Ammon's horn (tissue), 1 donor: ENCODE results near the gene SLC35G6.
"Not testable (repeated sequence)": the region's sequence is repeated elsewhere in the genome, so short reads cannot be mapped to it uniquely, and the experiment has no call there.

Experiments
- DNase-seq: peaks from one replicate; pipeline ENCODE4 v3.0.0-alpha.2; 2016; ENCODE audit warnings: low spot score

SLC35G6 gene

GRCh38 chr17:7478276-7479212, 2.7 kb upstream of the SLC35G6 start:
- peak; percentile 67 for DNase-seq

- DNase-seq: peak; percentile 65
Measured at GRCh38 chr17:7479213-7480088, 1.8 kb upstream of the SLC35G6 start, which contains the start of gene ZBTB4. Gene ZBTB4 (minus strand): TSS chr17:7479631. CDS start chr17:7466801, 12,830 bp downstream.

GRCh38 chr17:7480089-7480384, 1.2 kb upstream of the SLC35G6 start:
- DNase-seq: no peak

- DNase-seq: not testable (repeated sequence)
Measured at GRCh38 chr17:7481842-7482741, 846 bp downstream of the SLC35G6 start.

- not testable (repeated sequence) for DNase-seq
Measured at GRCh38 chr17:7482742-7483088, 1.5 kb downstream of the SLC35G6 start.

GRCh38 chr17:7483255-7484066, 2.2 kb downstream of the SLC35G6 start:
- DNase-seq: peak; percentile 96

- peak; percentile 98 for DNase-seq
Measured at GRCh38 chr17:7484067-7484918, 3.0 kb downstream of the SLC35G6 start, which contains the start of gene POLR2A. Gene POLR2A (plus strand): TSS chr17:7484366.

- DNase-seq: no peak
Measured at GRCh38 chr17:7484919-7485377, 3.7 kb downstream of the SLC35G6 start.

- no peak for DNase-seq
Measured at GRCh38 chr17:7486181-7486580, 4.9 kb downstream of the SLC35G6 start.

GRCh38 chr17:7490144-7490543, 8.9 kb downstream of the SLC35G6 start:
- DNase-seq: no peak

GRCh38 chr17:7491583-7491982, 10.3 kb downstream of the SLC35G6 start:
- no peak for DNase-seq

GRCh38 chr17:7493941-7494340, 12.7 kb downstream of the SLC35G6 start:
- DNase-seq: no peak

GRCh38 chr17:7495906-7496434, 14.7 kb downstream of the SLC35G6 start:
- no peak for DNase-seq

- DNase-seq: no peak
Measured at GRCh38 chr17:7496470-7497183, 15.4 kb downstream of the SLC35G6 start.

- no peak for DNase-seq
Measured at GRCh38 chr17:7497228-7497627, 16.0 kb downstream of the SLC35G6 start.

- DNase-seq: no peak
Measured at GRCh38 chr17:7497636-7498035, 16.4 kb downstream of the SLC35G6 start.

GRCh38 chr17:7499161-7499560, 17.9 kb downstream of the SLC35G6 start:
- no peak for DNase-seq

GRCh38 chr17:7501729-7502128, 20.5 kb downstream of the SLC35G6 start:
- no peak for DNase-seq
